ENCODE results near the gene NANOS2. TPM values are rescaled to one million over a fixed set of nuclear protein-coding genes. Genes with fewer than 3 reads are reported as not detected.

NANOS2 gene
- total and polyA plus RNA-seq, 4 donors: not detected

DNA sequence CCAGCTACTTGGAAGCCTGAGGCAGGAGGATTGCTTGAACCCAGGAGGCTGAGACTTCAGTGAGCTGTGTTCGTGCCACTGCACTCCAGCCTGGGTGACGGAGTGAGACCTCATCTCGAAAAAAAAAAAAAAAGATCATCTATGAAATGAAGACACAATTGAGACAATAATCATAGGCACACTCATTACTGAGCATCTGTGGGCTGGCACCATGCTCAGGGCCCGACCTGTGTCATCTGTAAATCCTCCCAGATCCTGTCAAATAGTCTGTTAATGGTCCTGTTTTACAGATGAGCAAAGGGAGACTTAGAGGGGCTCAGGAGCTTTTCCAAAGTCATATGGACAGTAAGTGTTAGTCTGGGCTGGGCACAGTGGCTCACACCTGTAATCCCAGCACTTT is 4.1 kb upstream of the NANOS2 start:
- DNase-seq (ENCODE audit: low spot score): no peak
- WGBS: 55% methylated on average over 4 of the region's 4 CpGs
- Histone ChIP-seq H3K4me3 (ENCODE audit: low read depth in 1 of 3, low read length in 3 of 3) (no peak overlapping the region), H3K4me1 (ENCODE audit: control insufficient read depth in 4 of 4, insufficient read depth in 4 of 4, low read length in 3 of 4) (no peaks in the 10 kb centered on the region), H3K36me3 (ENCODE audit: control insufficient read depth in 4 of 4, insufficient read depth in 3 of 4, low read depth in 1 of 4, low read length in 3 of 4) (no peaks in the 10 kb centered on the region), H3K9ac (ENCODE audit: low read depth in 1 of 2, low read length in 2 of 2) (no peak overlapping the region), H3K9me3 (ENCODE audit: control insufficient read depth in 4 of 4, low read length in 3 of 4) (no peaks in the 10 kb centered on the region), H3K27me3 (ENCODE audit: control insufficient read depth in 4 of 4, insufficient read depth in 4 of 4, low read length in 3 of 4) (no peaks in the 10 kb centered on the region), H3K27ac (ENCODE audit: low read depth in 1 of 2, low read length in 2 of 2) (no peak overlapping the region)
- no peak for TF ChIP-seq NR2F2 (IDR thresholded peaks at IDR 0.05)
- no peak for TF ChIP-seq EGR1 (IDR thresholded peaks at IDR 0.05; ENCODE audit: low read depth in 2 of 2)
- no peak for TF ChIP-seq HNF4A (conservative IDR thresholded peaks at IDR 0.05)
- TF ChIP-seq, protein P1, sequence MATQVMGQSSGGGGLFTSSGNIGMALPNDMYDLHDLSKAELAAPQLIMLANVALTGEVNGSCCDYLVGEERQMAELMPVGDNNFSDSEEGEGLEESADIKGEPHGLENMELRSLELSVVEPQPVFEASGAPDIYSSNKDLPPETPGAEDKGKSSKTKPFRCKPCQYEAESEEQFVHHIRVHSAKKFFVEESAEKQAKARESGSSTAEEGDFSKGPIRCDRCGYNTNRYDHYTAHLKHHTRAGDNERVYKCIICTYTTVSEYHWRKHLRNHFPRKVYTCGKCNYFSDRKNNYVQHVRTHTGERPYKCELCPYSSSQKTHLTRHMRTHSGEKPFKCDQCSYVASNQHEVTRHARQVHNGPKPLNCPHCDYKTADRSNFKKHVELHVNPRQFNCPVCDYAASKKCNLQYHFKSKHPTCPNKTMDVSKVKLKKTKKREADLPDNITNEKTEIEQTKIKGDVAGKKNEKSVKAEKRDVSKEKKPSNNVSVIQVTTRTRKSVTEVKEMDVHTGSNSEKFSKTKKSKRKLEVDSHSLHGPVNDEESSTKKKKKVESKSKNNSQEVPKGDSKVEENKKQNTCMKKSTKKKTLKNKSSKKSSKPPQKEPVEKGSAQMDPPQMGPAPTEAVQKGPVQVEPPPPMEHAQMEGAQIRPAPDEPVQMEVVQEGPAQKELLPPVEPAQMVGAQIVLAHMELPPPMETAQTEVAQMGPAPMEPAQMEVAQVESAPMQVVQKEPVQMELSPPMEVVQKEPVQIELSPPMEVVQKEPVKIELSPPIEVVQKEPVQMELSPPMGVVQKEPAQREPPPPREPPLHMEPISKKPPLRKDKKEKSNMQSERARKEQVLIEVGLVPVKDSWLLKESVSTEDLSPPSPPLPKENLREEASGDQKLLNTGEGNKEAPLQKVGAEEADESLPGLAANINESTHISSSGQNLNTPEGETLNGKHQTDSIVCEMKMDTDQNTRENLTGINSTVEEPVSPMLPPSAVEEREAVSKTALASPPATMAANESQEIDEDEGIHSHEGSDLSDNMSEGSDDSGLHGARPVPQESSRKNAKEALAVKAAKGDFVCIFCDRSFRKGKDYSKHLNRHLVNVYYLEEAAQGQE (IDR thresholded peaks at IDR 0.05): no peak
- no peak for TF ChIP-seq JUND (IDR thresholded peaks at IDR 0.05)
- TF ChIP-seq, protein P2, sequence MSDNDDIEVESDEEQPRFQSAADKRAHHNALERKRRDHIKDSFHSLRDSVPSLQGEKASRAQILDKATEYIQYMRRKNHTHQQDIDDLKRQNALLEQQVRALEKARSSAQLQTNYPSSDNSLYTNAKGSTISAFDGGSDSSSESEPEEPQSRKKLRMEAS (IDR thresholded peaks at IDR 0.05): no peak
- no peak for TF ChIP-seq RAD21 (IDR thresholded peaks at IDR 0.05)
- no peak for TF ChIP-seq GABPA (IDR thresholded peaks at IDR 0.05 in 1 of 2, conservative IDR thresholded peaks at IDR 0.05 in 1 of 2)
- TF ChIP-seq TAF1 (conservative IDR thresholded peaks at IDR 0.05): no peak
- no peak for TF ChIP-seq SP1 (IDR thresholded peaks at IDR 0.05)
- TF ChIP-seq CTCF (IDR thresholded peaks at IDR 0.05; ENCODE audit: low read depth, low read length, missing input control): no peak
- no peak for TF ChIP-seq ATF3 (IDR thresholded peaks at IDR 0.05)
- TF ChIP-seq FOXA2 (IDR thresholded peaks at IDR 0.05): no peak
- no peak for TF ChIP-seq YY1 (IDR thresholded peaks at IDR 0.05)

DNA sequence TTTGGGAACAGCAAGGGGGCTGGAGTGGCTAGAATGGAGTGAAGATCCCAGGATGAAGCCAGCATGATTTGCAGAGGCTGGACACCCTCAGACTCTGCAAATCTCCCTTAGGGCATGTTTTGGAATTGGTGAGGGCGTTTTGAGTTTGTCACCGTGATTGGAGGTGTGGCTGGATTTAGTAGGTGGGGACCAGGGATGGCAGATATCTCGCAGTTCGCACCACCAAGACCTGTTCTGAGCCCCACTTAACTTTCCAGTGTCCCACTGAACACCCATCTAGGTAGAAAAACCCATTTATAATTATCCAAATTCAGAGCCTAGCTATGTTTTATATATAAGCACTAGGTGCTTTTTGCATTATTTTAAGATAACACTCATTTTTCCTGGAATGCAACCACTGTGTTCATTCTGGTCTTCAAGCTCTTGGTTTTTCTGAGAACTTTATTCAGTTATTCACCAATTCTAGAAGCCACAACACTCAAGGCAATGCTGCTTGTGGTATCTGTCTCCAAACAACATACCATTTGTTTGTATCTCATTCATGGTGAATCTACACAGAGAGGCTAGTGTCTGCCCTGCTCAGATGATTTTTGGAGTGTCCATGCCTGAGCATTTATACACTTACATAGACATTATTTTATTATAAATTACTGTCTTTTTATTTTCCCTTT is 3.0 kb upstream of the NANOS2 start:
- Histone ChIP-seq H3K9me3 (ENCODE audit: control insufficient read depth in 4 of 4, low read length in 3 of 4) (no peaks in the 10 kb centered on the region), H3K4me1 (ENCODE audit: control insufficient read depth in 4 of 4, insufficient read depth in 4 of 4, low read length in 3 of 4) (no peaks in the 10 kb centered on the region), H3K4me3 (ENCODE audit: low read depth in 1 of 3, low read length in 3 of 3) (no peak overlapping the region), H3K27ac (ENCODE audit: low read depth in 1 of 2, low read length in 2 of 2) (no peak overlapping the region), H3K9ac (ENCODE audit: low read depth in 1 of 2, low read length in 2 of 2) (no peak overlapping the region), H3K27me3 (ENCODE audit: control insufficient read depth in 4 of 4, insufficient read depth in 4 of 4, low read length in 3 of 4) (no peaks in the 10 kb centered on the region), H3K36me3 (ENCODE audit: control insufficient read depth in 4 of 4, insufficient read depth in 3 of 4, low read depth in 1 of 4, low read length in 3 of 4) (no peaks in the 10 kb centered on the region)
- TF ChIP-seq ATF3 (IDR thresholded peaks at IDR 0.05) (no peak), SP1 (IDR thresholded peaks at IDR 0.05) (no peak), GABPA (IDR thresholded peaks at IDR 0.05 in 1 of 2, conservative IDR thresholded peaks at IDR 0.05 in 1 of 2) (no peak), TAF1 (conservative IDR thresholded peaks at IDR 0.05) (no peak), JUND (IDR thresholded peaks at IDR 0.05) (no peak), HNF4A (conservative IDR thresholded peaks at IDR 0.05) (no peak)
- DNase-seq (ENCODE audit: low spot score): no peak
- WGBS: 42% methylated on average over 4 of the region's 4 CpGs
